Heart left ventricle (tissue), 16 donors: ENCODE data around the gene THADA. TPM values are rescaled to one million over a fixed set of nuclear protein-coding genes. Genes with fewer than 3 reads are reported as not detected.
"Not testable (repeated sequence)": the region's sequence is repeated elsewhere in the genome, so short reads cannot be mapped to it uniquely, and the experiment has no call there.

Source experiments
- ATAC-seq, 4 donors: fragments of 200-7000 bp; cut with Tn5 transposase; one replicate each; pipeline ENCODE4 v1.9.1; 2020 to 2022; ENCODE audit warnings: moderate library complexity in 4 of 4, mild to moderate bottlenecking in 3 of 4, moderate number of reproducible peaks in 1 of 4
- DNase-seq, 5 donors: peaks; one replicate each; pipeline ENCODE4 v3.0.0-alpha.2; 2020
- H3K27ac ChIP-seq, 12 donors: fragments of 200-600 bp; sonication (generic) in 4 of 12; one replicate each; pipeline versions ENCODE4 v1.5.0 to v1.8.0; 2016 to 2022; ENCODE audit warnings: mild to moderate bottlenecking in 2 of 12
- H3K27me3 ChIP-seq, 9 donors: fragments of 200-600 bp; sonication (generic) in 2 of 9; one replicate each; pipeline versions ENCODE4 v1.5.1 to v1.8.0; 2016 to 2022; ENCODE audit warnings: mild to moderate bottlenecking in 3 of 9
- H3K36me3 ChIP-seq, 9 donors: fragments of 200-600 bp; sonication (generic) in 2 of 9; one replicate each; pipeline versions ENCODE4 v1.5.0 to v1.8.0; 2018 to 2022; ENCODE audit warnings: mild to moderate bottlenecking in 2 of 9
- H3K4me1 ChIP-seq, 12 donors: fragments of 200-600 bp; sonication (generic) in 4 of 12; one replicate each; pipeline versions ENCODE4 v1.5.0 to v1.8.0; 2016 to 2022; ENCODE audit warnings: mild to moderate bottlenecking in 3 of 12
- H3K4me3 ChIP-seq, 12 donors: fragments of 200-600 bp; sonication (generic) in 4 of 12; one replicate each; pipeline versions ENCODE4 v1.5.0 to v1.8.0; 2017 to 2022; ENCODE audit warnings: mild to moderate bottlenecking in 9 of 12, moderate library complexity in 4 of 12
- H3K9me3 ChIP-seq, 12 donors: fragments of 200-600 bp; sonication (generic) in 4 of 12; one replicate each; pipeline versions ENCODE4 v1.5.0 to v1.8.0; 2016 to 2022; ENCODE audit warnings: mild to moderate bottlenecking in 1 of 12
- CTCF ChIP-seq, 12 donors: fragments of 200-600 bp; sonication (generic) in 4 of 12; IDR thresholded peaks; one replicate each; pipeline versions ENCODE4 v1.5.0 to v1.8.0; 2018 to 2022; ENCODE audit warnings: antibody characterized with exemption in 12 of 12, mild to moderate bottlenecking in 5 of 12
- POLR2A ChIP-seq, 2 donors: fragments of 450-650 bp; IDR thresholded peaks; one replicate each; pipeline ENCODE4 v1.6.1; 2017; ENCODE audit warnings: antibody characterized with exemption in 2 of 2, mild to moderate bottlenecking in 2 of 2, moderate library complexity in 2 of 2
- WGBS, 4 donors: extraction: QIAGEN DNeasy Blood & Tissue Kit in 2 of 4; methylation state at CpG; one replicate each; pipeline versions ENCODE4 v1.1.5 to v1.1.7; 2013 to 2018; 5-methylcytosine and 5-hydroxymethylcytosine counted together
- intact Hi-C, 10 donors: fragments of 100-400 bp; cut with DNase I; formaldehyde crosslinking; loops; one replicate each; pipeline versions ENCODE4 v1.11.1 to v1.14.2; 2022
- polyA plus RNA-seq, 2 donors: library from polyadenylated mRNA; stranded (reverse); fragments of 200-250 nt; gene quantifications; one replicate each; pipeline ENCODE4 v1.2.3, GENCODE V29; 2013
- total RNA-seq, 9 donors: library from RNA; depleted of rRNA in 2 of 9; stranded (reverse); fragments of >200 nt in 2 of 9; fragmentation: NEBNext Ultra II Directional in 3 of 9; extraction: Animal tissue kit (Norgen Biotek cat#: 25700) in 3 of 9; gene quantifications; one replicate each; pipeline versions ENCODE4 v1.1.0 to v1.2.4, GENCODE V29; 2016 to 2023
- donor health status: ischemic (EF 13 %, LVEDD 7.1; RV severe dilation, severe dysfunction).
- donor health status: healthy with polysubstance abuse.
- donor health status: DM: no; HTN: yes; CAD: no.
- donor health status: DM: no; HTN: no; CAD: no.
- donor health status: ischemic (EF 25% LVEDD 6.9; RV normal size, moderate dysfunction).
- donor health status: ischemic (EF 25% LVEDD 5.7; RV mildly dilated, moderate dysfunction).
- donor health status: healthy.
- donor health status: DM: yes; HTN: yes; CAD: no.
- donor health status: ischemic (EF 35%, LVEDD 5.7; RV mildly dilated, moderate dysfunction).
- donor health status: nonischemic (EF 11% LVEDD 7.7; RV severe dilation, severe dysfunction).
- donor health status: DM: yes; HTN: yes; CAD: no.
- donor health status: PGD.
- donor health status: ischemic (EF 29% LVEDD 5.4; RV normal size, mild dysfunction).
- donor health status: nonischemic (EF 23%, LVEDD 6.1; RV moderate dilation, normal function).

THADA gene
- total and polyA plus RNA-seq, 11 donors = 6.8 to 21.4 (median 13.0) TPM

DNA sequence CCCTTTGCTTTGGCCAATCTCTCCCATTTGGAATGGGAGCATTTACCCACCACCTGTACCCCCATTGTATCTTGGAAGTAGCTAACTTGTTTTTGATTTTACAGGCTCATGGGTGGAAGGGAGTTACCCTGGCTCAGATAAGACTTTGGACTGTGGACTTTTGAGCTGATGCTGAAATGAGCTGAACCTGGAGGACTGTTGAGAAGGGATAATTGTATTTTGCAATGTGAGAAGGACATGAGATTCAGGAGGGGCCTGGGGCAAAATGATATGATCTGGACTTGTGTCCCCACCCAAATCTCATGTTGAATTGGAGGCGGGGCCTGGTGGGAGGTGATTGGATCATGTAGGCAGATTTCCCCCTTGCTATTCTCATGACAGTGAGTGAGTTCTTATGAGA lies 310.9 kb downstream of the THADA start:
- Histone ChIP-seq H3K4me1 (peaks cover 0 to 15% (median 0%) of the 10 kb centered on the region in 12 donors), H3K36me3 (peaks cover 3 to 75% (median 59%) of the 10 kb centered on the region in 9 donors), H3K27ac (no peak overlapping the region), H3K4me3 (no peak overlapping the region), H3K27me3 (no peaks in the 10 kb centered on the region), H3K9me3 (peaks cover 0 to 12% (median 4%) of the 10 kb centered on the region in 12 donors)
- ATAC-seq (no peak), DNase-seq (no peak)
- WGBS, 4 donors = 93 to 100% (median 99%) methylated on average over 1 of the region's 1 CpG
- intact Hi-C loops = no loop called here
- TF ChIP-seq CTCF (IDR thresholded peaks at IDR 0.05) (no peak), POLR2A (IDR thresholded peaks at IDR 0.05) (no peak)

DNA sequence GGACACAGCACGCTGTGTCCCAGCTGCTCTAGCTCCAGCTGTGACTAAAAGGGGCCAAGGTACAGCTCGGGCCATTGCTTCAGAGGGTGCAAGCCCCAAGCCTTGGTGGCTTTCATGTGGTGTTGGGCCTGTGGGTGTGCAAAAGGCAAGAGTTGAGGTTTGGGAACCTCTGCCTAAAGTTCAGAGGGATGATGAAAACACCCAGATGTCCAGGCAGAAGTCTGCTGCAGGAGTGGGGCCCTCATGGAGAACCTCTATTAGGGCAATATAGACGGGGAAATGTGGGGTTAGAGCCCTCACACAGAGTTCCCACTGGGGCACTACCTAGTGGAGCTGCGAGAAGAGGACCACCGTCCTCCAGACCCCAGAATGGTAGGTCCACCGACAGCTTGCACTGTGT lies 311.5 kb downstream of the THADA start:
- intact Hi-C loops, H3K27ac ChIP-seq, ATAC-seq, H3K27me3 ChIP-seq, H3K4me3 ChIP-seq, DNase-seq: not testable (repeated sequence)
- peaks cover 3 to 82% (median 64%) of the 10 kb centered on the region in 9 donors for H3K36me3 ChIP-seq
- H3K9me3 ChIP-seq = peaks cover 0 to 12% (median 4%) of the 10 kb centered on the region in 12 donors
- WGBS, 4 donors = 88 to 100% (median 98%) methylated on average over 5 to 6 of the region's 6 CpGs
- H3K4me1 ChIP-seq = peaks cover 0 to 14% (median 0%) of the 10 kb centered on the region in 12 donors

- peaks cover 0 to 20% (median 13%) of the 10 kb centered on the region in 12 donors for H3K4me1 ChIP-seq
- no peak for TF ChIP-seq CTCF (IDR thresholded peaks at IDR 0.05)
- TF ChIP-seq POLR2A (IDR thresholded peaks at IDR 0.05) = no peak
- no peaks in the 10 kb centered on the region for H3K27me3 ChIP-seq
- H3K4me3 ChIP-seq = no peak overlapping the region
- DNase-seq (no peak), ATAC-seq (no peak)
- peaks cover 0 to 12% (median 4%) of the 10 kb centered on the region in 12 donors for H3K9me3 ChIP-seq
- intact Hi-C loops = no loop called here
- H3K36me3 ChIP-seq = peaks cover 3 to 64% (median 50%) of the 10 kb centered on the region in 9 donors
- 81 to 98% (median 96%) methylated on average over 2 of the region's 2 CpGs for WGBS, 4 donors
- H3K27ac ChIP-seq = no peak overlapping the region
These were observed 314.8 kb downstream of the THADA start for GRCh38 chr2:43280994-43281393.

GRCh38 chr2:43279317-43279840 lies 316.5 kb downstream of the THADA start:
- peaks cover 0 to 5% (median under 1%) of the 10 kb centered on the region in 12 donors for H3K9me3 ChIP-seq
- no peak overlapping the region for H3K4me3 ChIP-seq
- no peaks in the 10 kb centered on the region for H3K27me3 ChIP-seq
- H3K4me1 ChIP-seq = peaks cover 0 to 26% (median 14%) of the 10 kb centered on the region in 12 donors
- TF ChIP-seq POLR2A (IDR thresholded peaks at IDR 0.05) (no peak), CTCF (IDR thresholded peaks at IDR 0.05) (peak in 1 of 12 donors; percentile 12)
- no peak overlapping the region for H3K27ac ChIP-seq
- DNase-seq (no peak), ATAC-seq (no peak)
- 92 to 96% (median 92%) methylated on average over 8 of the region's 8 CpGs for WGBS, 4 donors
- H3K36me3 ChIP-seq = peaks cover 0 to 48% (median 33%) of the 10 kb centered on the region in 9 donors
- intact Hi-C loops = loop anchor here in 1 of 10 donors (5.0 kb wide), 1 partner anchor 33 kb away; no protein-coding TSS in a partner anchor
